ENCODE measurements around the gene ANKH.

ANKH gene

GRCh38 chr5:14712131-14712530 is 159.4 kb downstream of the ANKH start:
- Histone ChIP-seq H3K4me3 (ENCODE audit: low read depth, low read length) (no peak overlapping the region), H3K9me3 (no peaks in the 10 kb centered on the region), H3K4me1 (peaks cover 9% of the 10 kb centered on the region), H3K27me3 (no peaks in the 10 kb centered on the region), H3K36me3 (peaks cover 37% of the 10 kb centered on the region)
- no peak for TF ChIP-seq CTCF (IDR thresholded peaks at IDR 0.05; ENCODE audit: low read depth, low read length)
- no peak for DNase-seq

- H3K36me3 ChIP-seq: peaks cover 40% of the 10 kb centered on the region
- peaks cover 15% of the 10 kb centered on the region for H3K4me1 ChIP-seq
- TF ChIP-seq CTCF (IDR thresholded peaks at IDR 0.05; ENCODE audit: low read depth, low read length): no peak
- DNase-seq: no peak
- H3K27me3 ChIP-seq: no peaks in the 10 kb centered on the region
- no peak overlapping the region for H3K4me3 ChIP-seq (ENCODE audit: low read depth, low read length)
- H3K9me3 ChIP-seq: no peaks in the 10 kb centered on the region
These were observed 161.1 kb downstream of the ANKH start for GRCh38 chr5:14710313-14710994.

GRCh38 chr5:14708551-14708950 is 163.0 kb downstream of the ANKH start:
- H3K4me1 ChIP-seq: peaks cover 6% of the 10 kb centered on the region
- peaks cover 35% of the 10 kb centered on the region for H3K36me3 ChIP-seq
- no peak for TF ChIP-seq CTCF (IDR thresholded peaks at IDR 0.05; ENCODE audit: low read depth, low read length)
- DNase-seq: no peak
- no peaks in the 10 kb centered on the region for H3K9me3 ChIP-seq
- no peaks in the 10 kb centered on the region for H3K27me3 ChIP-seq
- no peak overlapping the region for H3K4me3 ChIP-seq (ENCODE audit: low read depth, low read length)

GRCh38 chr5:14707811-14708390 is 163.7 kb downstream of the ANKH start:
- H3K4me1 ChIP-seq: peaks cover 6% of the 10 kb centered on the region
- peaks cover 35% of the 10 kb centered on the region for H3K36me3 ChIP-seq
- H3K9me3 ChIP-seq: no peaks in the 10 kb centered on the region
- no peaks in the 10 kb centered on the region for H3K27me3 ChIP-seq
- TF ChIP-seq CTCF (IDR thresholded peaks at IDR 0.05; ENCODE audit: low read depth, low read length): no peak
- DNase-seq: no peak
- H3K4me3 ChIP-seq (ENCODE audit: low read depth, low read length): no peak overlapping the region

GRCh38 chr5:14706615-14707021 is 165.0 kb downstream of the ANKH start:
- Histone ChIP-seq H3K4me3 (ENCODE audit: low read depth, low read length) (no peak overlapping the region), H3K36me3 (peaks cover 24% of the 10 kb centered on the region), H3K9me3 (no peaks in the 10 kb centered on the region), H3K27me3 (no peaks in the 10 kb centered on the region), H3K4me1 (peaks cover 6% of the 10 kb centered on the region)
- TF ChIP-seq CTCF (IDR thresholded peaks at IDR 0.05; ENCODE audit: low read depth, low read length): no peak
- no peak for DNase-seq

- peaks cover 6% of the 10 kb centered on the region for H3K4me1 ChIP-seq
- H3K9me3 ChIP-seq: no peaks in the 10 kb centered on the region
- DNase-seq: no peak
- TF ChIP-seq CTCF (IDR thresholded peaks at IDR 0.05; ENCODE audit: low read depth, low read length): no peak
- no peak overlapping the region for H3K4me3 ChIP-seq (ENCODE audit: low read depth, low read length)
- H3K27me3 ChIP-seq: no peaks in the 10 kb centered on the region
- peaks cover 14% of the 10 kb centered on the region for H3K36me3 ChIP-seq
These were observed 166.0 kb downstream of the ANKH start for GRCh38 chr5:14705556-14705955.
